Measurements from ENCODE around the gene NAP1L3.

The NAP1L3 gene, protein sequence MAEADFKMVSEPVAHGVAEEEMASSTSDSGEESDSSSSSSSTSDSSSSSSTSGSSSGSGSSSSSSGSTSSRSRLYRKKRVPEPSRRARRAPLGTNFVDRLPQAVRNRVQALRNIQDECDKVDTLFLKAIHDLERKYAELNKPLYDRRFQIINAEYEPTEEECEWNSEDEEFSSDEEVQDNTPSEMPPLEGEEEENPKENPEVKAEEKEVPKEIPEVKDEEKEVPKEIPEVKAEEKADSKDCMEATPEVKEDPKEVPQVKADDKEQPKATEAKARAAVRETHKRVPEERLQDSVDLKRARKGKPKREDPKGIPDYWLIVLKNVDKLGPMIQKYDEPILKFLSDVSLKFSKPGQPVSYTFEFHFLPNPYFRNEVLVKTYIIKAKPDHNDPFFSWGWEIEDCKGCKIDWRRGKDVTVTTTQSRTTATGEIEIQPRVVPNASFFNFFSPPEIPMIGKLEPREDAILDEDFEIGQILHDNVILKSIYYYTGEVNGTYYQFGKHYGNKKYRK

DNA sequence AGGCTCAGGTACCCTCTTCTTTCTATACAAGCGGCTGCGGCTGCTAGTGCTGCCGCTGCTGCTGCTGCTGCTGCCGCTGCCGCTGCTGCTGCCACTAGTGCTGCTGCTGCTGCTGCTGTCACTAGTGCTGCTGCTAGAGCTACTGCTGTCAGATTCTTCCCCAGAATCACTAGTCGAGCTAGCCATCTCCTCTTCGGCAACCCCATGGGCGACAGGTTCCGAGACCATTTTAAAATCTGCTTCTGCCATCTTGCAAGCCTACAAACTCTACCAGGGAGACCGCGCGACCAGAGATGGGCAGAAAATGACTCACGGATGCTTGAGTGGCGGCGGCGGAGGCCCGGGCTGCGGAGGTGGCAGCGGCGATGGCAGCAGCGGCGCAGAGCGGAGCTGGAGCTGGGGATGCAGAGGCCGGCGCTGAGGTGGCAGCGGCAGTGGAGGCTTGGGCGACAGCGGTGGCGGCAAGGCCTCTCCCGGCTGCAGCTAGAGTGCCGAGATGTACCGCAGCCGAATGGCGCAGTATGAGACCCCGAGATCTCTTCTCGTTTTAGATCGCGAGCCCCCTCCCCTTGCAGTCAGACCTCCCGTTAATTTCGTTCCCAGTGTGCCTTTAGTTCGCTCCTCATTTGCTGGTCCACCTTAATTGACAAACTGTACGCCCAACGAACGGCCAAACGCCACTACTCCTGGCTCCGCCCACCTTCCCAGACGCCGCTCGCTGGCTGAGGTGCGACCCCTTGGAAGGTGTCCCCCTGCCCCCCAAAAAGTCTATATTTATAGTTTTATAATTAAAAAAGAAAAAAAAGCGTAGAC, at the start of gene NAP1L3:
TSS of gene NAP1L3 (minus strand) at position 523 of the 813 bp plus-strand sequence. CDS start at position 249, 274 bp downstream.
- DNase-seq (ENCODE audit: low read depth in 2 of 2, low spot score in 1 of 2): peak; percentile 11 to 20

DNA sequence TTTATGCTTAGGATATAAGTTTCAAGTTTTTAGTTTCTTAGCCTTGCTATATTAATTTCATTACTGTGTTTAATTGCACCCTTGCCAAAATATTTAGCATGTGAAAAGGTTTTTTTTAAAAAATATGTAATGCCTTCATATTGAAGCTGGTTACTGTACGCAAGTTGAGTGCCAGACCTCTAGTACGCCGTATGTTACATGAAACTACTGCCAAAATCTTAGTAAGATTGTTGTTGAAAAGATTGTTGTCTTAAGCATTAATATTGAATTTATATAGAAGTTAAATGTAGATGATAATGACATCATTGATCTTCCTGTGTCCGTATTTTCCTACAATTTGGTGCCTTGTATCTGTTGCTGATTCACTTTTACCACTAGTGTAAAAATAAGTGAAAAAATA, 37.7 kb upstream of the NAP1L3 start:
- DNase-seq (ENCODE audit: low read depth in 2 of 2, low spot score in 1 of 2): no peak

DNA sequence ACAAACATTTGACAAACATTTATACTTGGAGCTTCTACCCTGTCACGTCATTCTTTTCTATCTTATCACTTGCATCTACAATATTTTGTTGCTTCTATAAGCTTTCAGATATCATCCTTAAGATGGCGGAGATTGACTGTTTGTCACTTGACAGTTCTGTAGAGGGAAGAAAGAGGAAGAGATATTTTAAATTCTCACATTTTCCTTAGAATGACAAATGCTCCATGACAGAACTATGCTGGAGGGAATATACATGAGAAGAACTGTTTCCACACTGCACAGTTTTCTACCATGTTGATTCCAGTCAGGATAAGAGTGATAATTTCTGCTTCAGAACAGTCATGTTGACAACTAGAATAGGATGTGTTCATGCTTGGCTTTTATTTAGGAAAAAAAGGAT, 30.3 kb upstream of the NAP1L3 start:
- DNase-seq (ENCODE audit: low read depth in 2 of 2, low spot score in 1 of 2): no peak

DNA sequence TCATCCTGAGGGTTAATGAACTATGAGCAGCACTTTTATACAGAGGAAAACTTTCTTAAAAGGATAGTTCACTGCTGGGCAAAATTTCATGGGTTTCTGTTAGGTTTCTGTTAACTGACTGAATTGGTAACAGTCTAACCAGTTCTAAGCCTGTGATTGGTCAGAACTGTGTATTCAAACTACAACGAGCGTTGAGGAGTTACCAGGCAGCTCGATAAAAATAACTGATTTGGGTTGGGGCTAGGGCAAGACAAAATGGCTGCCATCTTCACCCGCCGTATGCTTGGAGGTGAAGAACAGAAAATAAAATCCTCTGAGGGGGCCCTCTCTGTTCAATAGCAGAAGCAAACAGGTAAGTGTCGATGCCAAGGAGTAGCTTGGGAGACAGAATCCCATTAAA, 22.6 kb upstream of the NAP1L3 start:
- no peak for DNase-seq (ENCODE audit: low read depth in 2 of 2, low spot score in 1 of 2)

DNA sequence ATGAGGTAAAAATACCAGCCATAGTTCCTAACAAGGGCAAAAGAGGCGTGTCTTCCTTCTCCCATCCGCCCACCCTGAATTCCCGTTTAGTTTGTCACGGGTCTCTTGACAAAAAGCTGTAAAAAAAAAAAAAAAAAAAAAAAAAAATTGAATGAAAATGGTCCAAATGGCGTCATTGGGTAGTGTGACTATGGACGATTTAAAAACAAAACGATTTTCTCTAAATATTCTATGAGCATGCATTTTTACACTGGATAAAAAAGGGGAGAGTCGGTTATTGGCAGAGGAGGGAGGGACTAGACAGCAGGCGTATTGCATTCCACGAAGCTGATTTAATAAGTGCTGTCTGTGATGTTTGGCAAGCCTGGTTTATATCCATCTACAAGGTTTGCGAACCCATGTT, 492 bp upstream of the NAP1L3 start, which contains the start of gene FAM133A:
TSS of gene FAM133A (plus strand) at position 338 of the 403 bp plus-strand sequence. CDS start 35,214 bp downstream, outside the sequence.
- DNase-seq (ENCODE audit: low read depth in 2 of 2, low spot score in 1 of 2): no peak

DNA sequence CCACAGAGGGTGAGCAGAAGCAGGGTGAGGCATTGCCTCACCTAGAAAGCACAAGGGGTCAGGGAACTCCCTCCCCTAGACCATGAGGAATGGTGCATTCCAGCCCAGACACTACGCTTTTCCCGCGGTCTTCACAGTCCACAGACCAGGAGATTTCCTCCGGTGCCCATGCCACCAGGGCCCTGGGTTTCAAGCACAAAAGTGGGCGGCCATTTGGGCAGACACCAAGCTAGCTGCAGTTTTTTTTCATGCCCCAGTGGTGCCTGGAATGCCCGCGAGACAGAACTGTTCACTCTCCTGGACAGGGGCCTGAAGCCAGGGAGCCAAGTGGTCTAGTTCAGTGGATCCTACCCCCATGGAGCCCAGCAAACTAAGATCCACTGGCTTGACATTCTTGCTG, 12.8 kb downstream of the NAP1L3 start:
- DNase-seq (ENCODE audit: low read depth in 2 of 2, low spot score in 1 of 2): no peak

DNA sequence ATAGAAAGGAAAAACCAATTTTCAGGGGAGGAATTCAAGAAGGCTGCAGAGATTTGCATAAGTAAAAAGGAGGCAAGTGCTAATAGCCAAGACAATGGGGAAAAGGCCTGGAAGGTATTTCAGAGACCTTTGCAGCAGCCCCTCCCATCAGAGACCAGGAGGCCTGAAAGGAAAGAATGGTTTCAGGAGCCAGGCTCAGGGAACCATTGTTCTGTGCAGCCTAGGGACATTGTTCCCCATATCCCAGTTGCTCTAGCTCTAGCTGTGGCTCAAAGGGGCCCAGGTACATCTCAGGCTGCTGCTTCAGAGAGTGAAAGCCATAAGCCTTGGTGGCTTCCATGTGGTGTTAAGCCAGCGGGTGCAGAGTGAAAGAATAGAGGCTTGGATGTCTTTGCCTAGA, 24.0 kb downstream of the NAP1L3 start:
- DNase-seq (ENCODE audit: low read depth in 2 of 2, low spot score in 1 of 2): no peak

DNA sequence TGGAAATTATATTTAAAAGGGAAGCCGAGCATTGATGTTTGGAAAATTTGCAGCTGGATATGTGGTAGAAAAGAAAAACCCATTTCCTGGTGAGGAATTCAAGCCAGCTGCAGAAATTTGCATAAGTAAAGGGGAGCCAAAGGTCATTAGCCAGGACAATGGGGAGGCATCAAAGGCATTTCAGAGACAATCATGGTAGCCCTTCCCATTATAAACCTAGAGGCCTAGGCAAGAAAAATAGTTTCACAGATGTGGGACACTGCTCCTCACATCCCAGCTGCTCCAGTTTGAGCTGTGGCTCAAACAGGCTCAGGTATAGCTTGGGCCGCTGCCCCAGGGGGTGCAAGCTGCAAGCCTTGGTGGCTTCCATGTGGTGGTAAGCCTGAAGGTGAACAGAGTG, 35.8 kb downstream of the NAP1L3 start:
- no peak for DNase-seq (ENCODE audit: low read depth in 2 of 2, low spot score in 1 of 2)

All from stimulated activated CD8-positive, alpha-beta memory T cell treated with anti-CD3 and anti-CD28 coated beads, Interleukin-4, amount 100 ng/mL, for 4 hours (primary cell).